ENCODE data around the gene FAM78A. TPM values are rescaled to one million over a fixed set of nuclear protein-coding genes. Genes with fewer than 3 reads are reported as not detected.

Gene FAM78A
- total RNA-seq, 1 donor from 2014 or later, result 14.9 TPM

DNA sequence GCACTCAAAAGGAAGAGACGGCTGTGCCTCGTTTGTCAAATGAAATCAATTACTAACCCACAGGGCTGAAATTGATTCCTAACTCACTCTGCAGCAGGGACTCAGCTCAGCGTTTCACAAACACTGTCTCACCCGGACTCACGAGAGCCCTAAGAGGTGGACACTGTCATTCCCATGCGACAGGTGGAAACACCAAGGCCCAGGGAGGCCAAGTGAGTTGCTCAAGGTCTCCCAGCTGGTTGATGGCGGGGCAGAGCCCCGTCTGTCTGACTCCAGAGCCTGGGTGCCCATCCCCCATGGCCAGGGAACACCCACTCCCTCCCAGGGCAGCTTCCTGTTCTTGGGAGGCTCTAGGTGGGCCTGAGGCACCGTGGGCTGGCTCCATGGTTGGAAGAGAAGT lies 11.9 kb upstream of the FAM78A start:
- no peaks in the 10 kb centered on the region for H3K36me3 Mint-ChIP-seq (ENCODE audit: unreplicated experiment)
- peaks cover 11% of the 10 kb centered on the region for H3K27me3 Mint-ChIP-seq (ENCODE audit: unreplicated experiment)
- TF ChIP-seq, protein P1, sequence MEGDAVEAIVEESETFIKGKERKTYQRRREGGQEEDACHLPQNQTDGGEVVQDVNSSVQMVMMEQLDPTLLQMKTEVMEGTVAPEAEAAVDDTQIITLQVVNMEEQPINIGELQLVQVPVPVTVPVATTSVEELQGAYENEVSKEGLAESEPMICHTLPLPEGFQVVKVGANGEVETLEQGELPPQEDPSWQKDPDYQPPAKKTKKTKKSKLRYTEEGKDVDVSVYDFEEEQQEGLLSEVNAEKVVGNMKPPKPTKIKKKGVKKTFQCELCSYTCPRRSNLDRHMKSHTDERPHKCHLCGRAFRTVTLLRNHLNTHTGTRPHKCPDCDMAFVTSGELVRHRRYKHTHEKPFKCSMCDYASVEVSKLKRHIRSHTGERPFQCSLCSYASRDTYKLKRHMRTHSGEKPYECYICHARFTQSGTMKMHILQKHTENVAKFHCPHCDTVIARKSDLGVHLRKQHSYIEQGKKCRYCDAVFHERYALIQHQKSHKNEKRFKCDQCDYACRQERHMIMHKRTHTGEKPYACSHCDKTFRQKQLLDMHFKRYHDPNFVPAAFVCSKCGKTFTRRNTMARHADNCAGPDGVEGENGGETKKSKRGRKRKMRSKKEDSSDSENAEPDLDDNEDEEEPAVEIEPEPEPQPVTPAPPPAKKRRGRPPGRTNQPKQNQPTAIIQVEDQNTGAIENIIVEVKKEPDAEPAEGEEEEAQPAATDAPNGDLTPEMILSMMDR (IDR thresholded peaks at IDR 0.05; ENCODE audit: partially characterized antibody, unreplicated experiment), result no peak
- H3K9me3 Mint-ChIP-seq (ENCODE audit: unreplicated experiment), result peaks cover 6% of the 10 kb centered on the region
- H3K4me1 Mint-ChIP-seq (ENCODE audit: low read depth, unreplicated experiment), result peaks cover 19% of the 10 kb centered on the region
- H3K27ac Mint-ChIP-seq (ENCODE audit: unreplicated experiment), result peak overlapping the region; percentile 73
- H3K4me3 Mint-ChIP-seq (ENCODE audit: unreplicated experiment), result no peak overlapping the region
- DNase-seq, result no peak

DNA sequence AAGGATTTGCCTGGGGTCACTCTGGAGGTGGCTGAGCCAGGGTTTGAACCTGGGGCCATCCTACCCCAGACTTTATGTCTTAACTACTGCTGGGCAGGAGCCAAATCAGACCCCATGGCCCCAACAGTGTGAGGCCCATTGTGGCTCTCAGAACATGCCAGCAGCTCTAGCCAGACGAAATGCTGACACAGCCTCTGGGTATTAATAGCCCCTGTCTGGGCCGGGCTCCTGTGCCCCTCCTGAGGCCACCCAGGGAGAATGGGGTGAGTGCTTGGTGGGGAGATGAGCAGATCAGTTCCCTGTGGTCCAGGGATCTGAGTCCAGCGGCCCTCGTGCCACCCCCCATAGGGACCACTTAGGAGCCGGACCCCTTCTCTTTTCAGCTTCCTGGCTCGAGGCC lies 11.0 kb upstream of the FAM78A start:
- H3K36me3 Mint-ChIP-seq (ENCODE audit: unreplicated experiment), result no peaks in the 10 kb centered on the region
- no peak overlapping the region for H3K4me3 Mint-ChIP-seq (ENCODE audit: unreplicated experiment)
- H3K9me3 Mint-ChIP-seq (ENCODE audit: unreplicated experiment), result peaks cover 6% of the 10 kb centered on the region
- DNase-seq, result no peak
- peaks cover 11% of the 10 kb centered on the region for H3K27me3 Mint-ChIP-seq (ENCODE audit: unreplicated experiment)
- no peak overlapping the region for H3K27ac Mint-ChIP-seq (ENCODE audit: unreplicated experiment)
- TF ChIP-seq, protein P1 (IDR thresholded peaks at IDR 0.05; ENCODE audit: partially characterized antibody, unreplicated experiment), result no peak
- peaks cover 18% of the 10 kb centered on the region for H3K4me1 Mint-ChIP-seq (ENCODE audit: low read depth, unreplicated experiment)

DNA sequence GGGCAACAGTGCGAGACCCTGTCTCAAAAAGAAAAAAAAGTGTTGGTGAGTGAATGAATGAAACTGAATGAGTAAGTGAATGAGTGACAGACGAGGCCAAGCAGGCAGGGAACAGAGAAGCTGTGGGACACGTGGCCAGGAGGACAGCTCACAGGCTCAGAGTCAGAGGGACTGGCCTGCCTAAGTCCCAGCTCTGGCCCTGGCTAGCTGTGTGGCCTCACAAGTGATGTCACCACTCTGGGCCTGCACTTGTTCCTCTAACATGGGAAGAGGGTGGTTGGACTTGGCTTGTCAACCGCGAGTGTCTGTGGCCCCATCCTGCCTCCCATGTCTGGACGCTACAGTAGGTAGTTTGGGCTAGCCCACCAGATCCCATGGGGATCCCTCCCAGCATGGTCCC lies 8.5 kb upstream of the FAM78A start:
- no peak for DNase-seq
- no peak overlapping the region for H3K27ac Mint-ChIP-seq (ENCODE audit: unreplicated experiment)
- TF ChIP-seq, protein P1 (IDR thresholded peaks at IDR 0.05; ENCODE audit: partially characterized antibody, unreplicated experiment), result no peak
- no peaks in the 10 kb centered on the region for H3K36me3 Mint-ChIP-seq (ENCODE audit: unreplicated experiment)
- H3K9me3 Mint-ChIP-seq (ENCODE audit: unreplicated experiment), result peaks cover 13% of the 10 kb centered on the region
- H3K27me3 Mint-ChIP-seq (ENCODE audit: unreplicated experiment), result peaks cover 16% of the 10 kb centered on the region
- H3K4me1 Mint-ChIP-seq (ENCODE audit: low read depth, unreplicated experiment), result peaks cover 21% of the 10 kb centered on the region
- no peak overlapping the region for H3K4me3 Mint-ChIP-seq (ENCODE audit: unreplicated experiment)

DNA sequence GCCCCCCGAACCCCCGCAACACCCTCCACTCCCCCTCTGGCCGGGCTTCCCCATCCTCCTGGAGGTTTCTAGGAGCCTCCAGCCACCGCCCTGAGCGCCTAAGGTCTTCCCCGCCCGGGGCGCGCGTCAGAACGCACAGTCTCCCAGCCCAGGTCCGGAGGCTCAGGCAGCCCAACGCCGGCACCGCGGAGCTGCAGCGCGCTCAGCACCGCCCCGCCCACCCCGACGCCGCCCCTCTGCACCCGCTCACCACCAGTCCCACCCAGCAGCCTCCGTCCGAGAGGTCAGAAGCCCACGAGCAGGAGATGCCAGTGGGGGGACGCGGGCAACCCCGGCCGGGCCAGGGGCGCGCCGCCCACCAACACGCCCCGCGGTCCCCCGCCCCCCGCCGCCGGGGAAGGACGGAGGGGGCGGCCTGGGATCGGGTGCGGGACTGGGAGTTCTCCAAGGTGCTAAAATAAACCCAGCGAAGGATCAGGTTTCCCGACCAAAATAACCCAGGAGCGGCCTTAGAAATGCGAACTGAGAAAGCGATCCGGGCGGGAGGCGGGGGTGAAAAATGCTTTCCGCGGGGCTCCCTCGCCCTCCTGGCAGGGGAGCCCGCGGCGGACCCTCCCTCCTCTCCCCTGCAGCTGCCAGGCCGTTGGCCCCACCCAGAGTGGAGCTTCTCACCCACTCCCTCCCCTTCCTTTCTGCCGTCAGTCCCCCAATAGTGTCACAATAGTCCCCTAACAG lies 6.5 kb upstream of the FAM78A start:
- Mint-ChIP-seq H3K9me3 (ENCODE audit: unreplicated experiment) (peaks cover 12% of the 10 kb centered on the region), H3K4me3 (ENCODE audit: unreplicated experiment) (peak overlapping the region; percentile 70), H3K36me3 (ENCODE audit: unreplicated experiment) (no peaks in the 10 kb centered on the region), H3K27me3 (ENCODE audit: unreplicated experiment) (peaks cover 16% of the 10 kb centered on the region), H3K4me1 (ENCODE audit: low read depth, unreplicated experiment) (peaks cover 17% of the 10 kb centered on the region), H3K27ac (ENCODE audit: unreplicated experiment) (no peak overlapping the region)
- DNase-seq, result peak; percentile 72
- TF ChIP-seq, protein P1 (IDR thresholded peaks at IDR 0.05; ENCODE audit: partially characterized antibody, unreplicated experiment), result no peak

DNA sequence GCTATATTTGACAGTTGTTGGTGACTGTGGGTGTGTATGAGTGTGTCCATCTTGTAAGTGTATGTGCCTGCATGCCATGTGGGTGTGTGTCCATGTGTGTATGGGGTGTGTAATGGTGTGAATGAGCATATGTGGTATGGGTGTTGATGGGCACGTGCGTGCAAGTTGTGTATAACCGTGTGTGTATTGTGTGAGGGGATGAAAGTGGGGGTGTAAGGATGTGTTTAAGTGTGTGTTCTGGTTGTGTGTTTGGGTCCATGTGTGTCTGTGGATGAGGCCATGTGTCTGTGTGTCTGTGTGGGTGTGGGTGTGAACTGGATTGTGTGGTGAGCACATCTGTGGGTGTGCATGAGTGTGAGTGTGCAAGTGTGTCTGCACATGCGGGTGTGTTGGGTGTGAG lies 5.9 kb upstream of the FAM78A start:
- Mint-ChIP-seq H3K27me3 (ENCODE audit: unreplicated experiment) (peaks cover 16% of the 10 kb centered on the region), H3K9me3 (ENCODE audit: unreplicated experiment) (peaks cover 12% of the 10 kb centered on the region), H3K27ac (ENCODE audit: unreplicated experiment) (peak overlapping the region; percentile 45), H3K4me3 (ENCODE audit: unreplicated experiment) (peak overlapping the region; percentile 79), H3K4me1 (ENCODE audit: low read depth, unreplicated experiment) (peaks cover 16% of the 10 kb centered on the region), H3K36me3 (ENCODE audit: unreplicated experiment) (no peaks in the 10 kb centered on the region)
- TF ChIP-seq, protein P1 (IDR thresholded peaks at IDR 0.05; ENCODE audit: partially characterized antibody, unreplicated experiment), result no peak
- no peak for DNase-seq

All from glutamatergic neuron (in vitro differentiated cells).